K562 (cell line): ENCODE measurements around the gene KRTAP10-12.

ENCODE experiments used
- CTCF ChIP-seq, 3 experiments: IDR thresholded peaks in 2 of 3; conservative IDR thresholded peaks in 1 of 3; 2 replicates each; pipeline ENCODE4 v1.5.1; 2011 to 2012; ENCODE audit warnings: low read length in 3 of 3, mild to moderate bottlenecking in 3 of 3, control low read depth in 2 of 3, improper control_type of control experiment in 1 of 3, inconsistent platforms in 1 of 3, low read depth in 1 of 3, mixed read lengths in 1 of 3, moderate library complexity in 1 of 3; ENCODE audit not compliant: insufficient read depth in 2 of 3
- ELF1 ChIP-seq: fragments of 200-800 bp; sonication (Bioruptor generic); IDR thresholded peaks from 2 replicates; pipeline ENCODE4 v1.6.1; 2016; ENCODE audit warnings: missing genetic modification characterization, missing compliant biosample characterization
- EP300 ChIP-seq: IDR thresholded peaks from 2 replicates; pipeline ENCODE4 v1.6.1; 2012; ENCODE audit warnings: low read length, improper control_type of control experiment
- NCOA4 ChIP-seq: fragments of 450-650 bp; IDR thresholded peaks from 2 replicates; pipeline ENCODE4 v1.6.1; 2018; ENCODE audit warnings: mild to moderate bottlenecking; ENCODE audit not compliant: partially characterized antibody
- RNF219 ChIP-seq: fragments of 250-450 bp; sonication (Bioruptor Pico); IDR thresholded peaks from 2 replicates; pipeline ENCODE4 v1.5.0; 2022; ENCODE audit warnings: mild to moderate bottlenecking
- SPI1 ChIP-seq: IDR thresholded peaks from 2 replicates; pipeline ENCODE4 v1.6.1; 2011; ENCODE audit warnings: low read depth, low read length, control low read depth, borderline replicate concordance
- ZBTB8A ChIP-seq: fragments of 450-650 bp; IDR thresholded peaks from 2 replicates; pipeline ENCODE4 v1.6.1; 2018; ENCODE audit warnings: mild to moderate bottlenecking, moderate library complexity; ENCODE audit not compliant: partially characterized antibody

DNA sequence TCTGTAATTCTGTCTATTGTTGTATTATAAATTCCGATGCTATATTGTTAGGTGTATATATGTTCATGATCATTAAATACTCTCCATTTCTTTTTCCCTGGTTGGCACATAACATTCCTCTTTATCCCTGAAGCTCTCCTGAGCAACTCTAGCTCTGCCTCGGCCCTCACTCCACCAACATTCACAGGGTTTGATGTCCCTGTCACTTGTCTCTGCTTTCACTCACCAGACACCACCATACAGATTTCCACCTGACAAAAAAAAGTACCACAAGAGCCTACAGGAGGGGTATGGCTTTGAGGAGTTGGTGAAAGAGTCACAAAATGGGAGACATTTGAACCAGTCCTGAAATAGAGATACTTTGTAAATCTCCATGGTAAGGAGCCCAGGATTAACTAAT lies 23.2 kb downstream of the KRTAP10-12 start:
- no peak for TF ChIP-seq NCOA4
- TF ChIP-seq ELF1 (tag), result no peak
- TF ChIP-seq EP300, result no peak
- TF ChIP-seq CTCF (IDR thresholded peaks at IDR 0.05 in 2 of 3, conservative IDR thresholded peaks at IDR 0.05 in 1 of 3; ENCODE audit: insufficient read depth in 2 of 3, low read depth in 1 of 3, low read length in 3 of 3), result no peak
- TF ChIP-seq ZBTB8A, result no peak
- TF ChIP-seq RNF219, result no peak
- TF ChIP-seq SPI1, result no peak
